Peyer's patch (tissue), 4 donors: ENCODE data around the gene CHST8. TPM values are rescaled to one million over a fixed set of nuclear protein-coding genes. Genes with fewer than 3 reads are reported as not detected.

Experiments
- DNase-seq, 3 donors: peaks; one replicate each; pipeline ENCODE4 v3.0.0-alpha.2; 2017 to 2019
- H3K27ac ChIP-seq, 4 donors: fragments of 200-600 bp; sonication (generic); one replicate each; pipeline ENCODE4 v1.5.1; 2016 to 2019
- H3K27me3 ChIP-seq, 2 donors: fragments of 200-600 bp; sonication (generic); one replicate each; pipeline ENCODE4 v1.5.1; 2019
- H3K36me3 ChIP-seq, 3 donors: fragments of 200-600 bp; sonication (generic); one replicate each; pipeline ENCODE4 v1.5.1; 2016 to 2019
- H3K4me1 ChIP-seq, 4 donors: fragments of 200-600 bp; sonication (generic); one replicate each; pipeline ENCODE4 v1.5.1; 2016 to 2019
- H3K4me3 ChIP-seq, 4 donors: fragments of 200-600 bp; sonication (generic); 1 replicate in 3 of 4; 2 replicates in 1 of 4; pipeline ENCODE4 v1.5.1; 2016 to 2019; ENCODE audit warnings: mild to moderate bottlenecking in 1 of 4
- H3K9me3 ChIP-seq, 4 donors: fragments of 200-600 bp; sonication (generic); one replicate each; pipeline ENCODE4 v1.5.1; 2016 to 2019; ENCODE audit warnings: mild to moderate bottlenecking in 1 of 4
- CTCF ChIP-seq, 6 experiments: fragments of 450-650 bp in 4 of 6; fragments of 200-600 bp in 2 of 6; sonication (generic) in 1 of 6; IDR thresholded peaks; one replicate each; pipeline ENCODE4 v1.5.1; 2017 to 2019; ENCODE audit warnings: antibody characterized with exemption in 6 of 6, mild to moderate bottlenecking in 3 of 6, moderate library complexity in 1 of 6
- POLR2A ChIP-seq, 2 donors: fragments of 450-650 bp; IDR thresholded peaks; one replicate each; pipeline ENCODE4 v1.5.1; 2017; ENCODE audit warnings: antibody characterized with exemption in 2 of 2, mild to moderate bottlenecking in 2 of 2, moderate library complexity in 2 of 2
- total RNA-seq, 4 donors: library from RNA; depleted of rRNA; stranded (reverse); fragments of >200 nt; gene quantifications; one replicate each; pipeline ENCODE4 v1.1.0, GENCODE V29; 2016

Gene CHST8
- total RNA-seq, 4 donors from 2014 or later, result 0.54 to 1.8 TPM; not detected in 2

GRCh38 chr19:33677745-33678426 is 56.1 kb downstream of the CHST8 start:
- Histone ChIP-seq H3K36me3 (no peaks in the 10 kb centered on the region), H3K4me3 (no peak overlapping the region), H3K27me3 (no peaks in the 10 kb centered on the region), H3K27ac (no peak overlapping the region), H3K4me1 (no peaks in the 10 kb centered on the region), H3K9me3 (no peaks in the 10 kb centered on the region)
- no peak for DNase-seq
- TF ChIP-seq CTCF (IDR thresholded peaks at IDR 0.05), result no peak
- no peak for TF ChIP-seq POLR2A (IDR thresholded peaks at IDR 0.05)

DNA sequence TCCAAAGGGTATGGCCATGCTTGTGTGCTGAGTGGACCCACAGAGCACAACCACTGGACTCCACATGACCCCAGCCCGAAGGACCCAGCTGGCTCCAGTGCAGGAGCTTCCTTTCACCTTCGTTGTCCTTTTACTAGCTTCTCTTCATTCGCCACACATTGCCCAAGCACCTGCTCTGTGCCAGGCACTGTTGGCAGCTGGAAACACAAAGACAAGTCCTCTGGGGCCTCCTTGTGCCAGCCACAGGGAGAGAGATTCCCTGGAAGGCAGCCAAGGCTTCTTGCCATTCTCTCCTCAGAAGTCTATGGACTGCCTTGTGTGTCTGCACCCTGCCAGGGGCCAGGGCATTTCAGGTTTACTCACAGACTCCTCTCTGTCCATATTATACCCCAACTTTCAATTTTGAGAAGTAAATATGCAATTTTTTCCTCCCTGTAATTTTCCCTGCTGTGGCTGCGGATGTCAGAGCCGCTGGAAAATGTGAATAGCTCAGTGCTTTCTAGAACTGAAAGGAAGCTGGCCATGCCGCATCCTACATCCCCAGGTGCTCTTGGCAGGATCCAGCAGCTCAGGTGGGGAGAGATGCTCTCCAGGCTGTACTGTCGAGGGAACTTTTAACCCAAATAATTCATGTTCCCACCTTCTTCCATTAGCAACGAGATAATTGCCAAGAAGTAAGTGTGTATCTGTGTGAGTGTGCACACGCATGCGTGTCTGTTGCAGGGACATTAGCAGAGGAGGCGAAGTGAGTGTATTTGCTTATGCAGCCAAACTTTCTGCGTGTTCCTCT is 57.2 kb downstream of the CHST8 start:
- Histone ChIP-seq H3K9me3 (no peaks in the 10 kb centered on the region), H3K27me3 (no peaks in the 10 kb centered on the region), H3K27ac (no peak overlapping the region), H3K36me3 (no peaks in the 10 kb centered on the region), H3K4me1 (no peaks in the 10 kb centered on the region), H3K4me3 (no peak overlapping the region)
- DNase-seq, result no peak
- no peak for TF ChIP-seq POLR2A (IDR thresholded peaks at IDR 0.05)
- TF ChIP-seq CTCF (IDR thresholded peaks at IDR 0.05), result no peak

GRCh38 chr19:33679696-33680095 is 57.9 kb downstream of the CHST8 start:
- no peak for DNase-seq
- no peaks in the 10 kb centered on the region for H3K4me1 ChIP-seq
- no peak overlapping the region for H3K27ac ChIP-seq
- H3K36me3 ChIP-seq, result no peaks in the 10 kb centered on the region
- no peak overlapping the region for H3K4me3 ChIP-seq
- no peaks in the 10 kb centered on the region for H3K27me3 ChIP-seq
- TF ChIP-seq CTCF (IDR thresholded peaks at IDR 0.05) (no peak), POLR2A (IDR thresholded peaks at IDR 0.05) (no peak)
- no peaks in the 10 kb centered on the region for H3K9me3 ChIP-seq

GRCh38 chr19:33681081-33681680 is 59.4 kb downstream of the CHST8 start:
- no peaks in the 10 kb centered on the region for H3K4me1 ChIP-seq
- no peak overlapping the region for H3K4me3 ChIP-seq
- H3K27ac ChIP-seq, result no peak overlapping the region
- no peak for DNase-seq
- H3K36me3 ChIP-seq, result no peaks in the 10 kb centered on the region
- H3K9me3 ChIP-seq, result no peaks in the 10 kb centered on the region
- no peaks in the 10 kb centered on the region for H3K27me3 ChIP-seq
- TF ChIP-seq CTCF (IDR thresholded peaks at IDR 0.05) (no peak), POLR2A (IDR thresholded peaks at IDR 0.05) (no peak)

DNA sequence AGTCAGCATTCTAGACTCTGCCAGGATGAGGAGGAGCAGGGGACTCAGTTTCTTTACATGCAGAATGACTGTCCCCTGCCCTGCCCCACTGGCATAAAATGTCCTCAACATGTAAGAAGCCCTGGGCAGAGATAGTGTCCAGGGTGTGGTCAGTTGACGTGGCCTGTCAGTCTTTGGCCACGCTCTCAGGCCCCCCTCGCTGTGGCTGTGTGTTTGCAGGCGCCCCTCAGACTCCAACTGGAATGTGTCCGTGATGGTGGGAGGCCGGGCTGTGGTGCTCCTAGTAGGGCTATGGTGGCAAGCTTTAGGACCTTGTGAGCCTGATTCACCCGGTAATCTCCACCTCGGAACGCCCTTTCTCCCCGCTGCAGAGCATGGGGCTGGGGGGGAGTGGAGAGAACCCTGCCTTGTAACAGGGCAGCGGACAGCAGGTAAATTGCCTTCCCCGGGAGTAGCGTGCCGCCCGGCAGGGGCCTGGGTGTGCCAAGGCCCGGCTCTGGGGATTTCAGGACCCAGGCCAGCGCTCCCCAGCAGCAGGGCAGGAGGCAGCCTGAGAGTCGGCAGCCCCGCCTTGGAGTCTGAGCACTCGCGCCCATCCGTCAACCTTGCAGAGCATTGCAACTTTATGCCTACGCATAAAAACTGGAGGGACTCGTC is 62.3 kb downstream of the CHST8 start:
- Histone ChIP-seq H3K4me1 (no peaks in the 10 kb centered on the region), H3K27me3 (no peaks in the 10 kb centered on the region), H3K4me3 (no peak overlapping the region), H3K9me3 (no peaks in the 10 kb centered on the region), H3K27ac (no peak overlapping the region), H3K36me3 (no peaks in the 10 kb centered on the region)
- no peak for DNase-seq
- TF ChIP-seq CTCF (IDR thresholded peaks at IDR 0.05) (no peak), POLR2A (IDR thresholded peaks at IDR 0.05) (no peak)
